ENCODE data around the gene SLC27A2.

The SLC27A2 gene

GRCh38 chr15:50183112-50183794 is 1.3 kb downstream of the SLC27A2 start:
- DNase-seq, result no peak
- Histone ChIP-seq H3K36me3 (no peaks in the 10 kb centered on the region; the same call in 1 of the 2 replicates), H3K27ac (no peak overlapping the region), H3K4me3 (ENCODE audit: low read depth, low read length) (peak overlapping the region; percentile 74), H3K9me3 (ENCODE audit: severe bottlenecking) (no peaks in the 10 kb centered on the region), H3K27me3 (ENCODE audit: insufficient read depth, low read depth, severe bottlenecking) (no peaks in the 10 kb centered on the region)
- no peak for TF ChIP-seq CTCF (IDR thresholded peaks at IDR 0.05; ENCODE audit: low read depth, low read length)

GRCh38 chr15:50184863-50185504 is 3.0 kb downstream of the SLC27A2 start:
- no peak for TF ChIP-seq CTCF (IDR thresholded peaks at IDR 0.05; ENCODE audit: low read depth, low read length)
- Histone ChIP-seq H3K4me3 (ENCODE audit: low read depth, low read length) (no peak overlapping the region), H3K27ac (no peak overlapping the region), H3K9me3 (ENCODE audit: severe bottlenecking) (no peaks in the 10 kb centered on the region), H3K27me3 (ENCODE audit: insufficient read depth, low read depth, severe bottlenecking) (no peaks in the 10 kb centered on the region), H3K36me3 (no peaks in the 10 kb centered on the region; the same call in 1 of the 2 replicates)
- DNase-seq, result no peak

- Histone ChIP-seq H3K27me3 (ENCODE audit: insufficient read depth, low read depth, severe bottlenecking) (no peaks in the 10 kb centered on the region), H3K27ac (no peak overlapping the region), H3K4me3 (ENCODE audit: low read depth, low read length) (no peak overlapping the region), H3K36me3 (peaks cover 4% of the 10 kb centered on the region; the same call in 1 of the 2 replicates), H3K9me3 (ENCODE audit: severe bottlenecking) (no peaks in the 10 kb centered on the region)
- TF ChIP-seq CTCF (IDR thresholded peaks at IDR 0.05; ENCODE audit: low read depth, low read length), result no peak
- DNase-seq, result no peak
Observed at GRCh38 chr15:50186090-50186489, 4.1 kb downstream of the SLC27A2 start.

GRCh38 chr15:50186752-50187151 is 4.8 kb downstream of the SLC27A2 start:
- no peak overlapping the region for H3K27ac ChIP-seq
- TF ChIP-seq CTCF (IDR thresholded peaks at IDR 0.05; ENCODE audit: low read depth, low read length), result no peak
- H3K27me3 ChIP-seq (ENCODE audit: insufficient read depth, low read depth, severe bottlenecking), result no peaks in the 10 kb centered on the region
- DNase-seq, result no peak
- no peak overlapping the region for H3K4me3 ChIP-seq (ENCODE audit: low read depth, low read length)
- H3K9me3 ChIP-seq (ENCODE audit: severe bottlenecking), result no peaks in the 10 kb centered on the region
- H3K36me3 ChIP-seq, result peaks cover 4% of the 10 kb centered on the region; the same call in 1 of the 2 replicates

- H3K9me3 ChIP-seq (ENCODE audit: severe bottlenecking), result no peaks in the 10 kb centered on the region
- no peak overlapping the region for H3K4me3 ChIP-seq (ENCODE audit: low read depth, low read length)
- H3K27ac ChIP-seq, result no peak overlapping the region
- TF ChIP-seq CTCF (IDR thresholded peaks at IDR 0.05; ENCODE audit: low read depth, low read length), result no peak
- no peak for DNase-seq
- peaks cover 4% of the 10 kb centered on the region; the same call in 1 of the 2 replicates for H3K36me3 ChIP-seq
- no peaks in the 10 kb centered on the region for H3K27me3 ChIP-seq (ENCODE audit: insufficient read depth, low read depth, severe bottlenecking)
Observed at GRCh38 chr15:50187525-50187924, 5.5 kb downstream of the SLC27A2 start.

Measured in WERI-Rb-1 (cell line).